ENCODE results near the gene SCNN1G. TPM values are rescaled to one million over a fixed set of nuclear protein-coding genes. Genes with fewer than 3 reads are reported as not detected.
"Not testable (repeated sequence)": the region's sequence is repeated elsewhere in the genome, so short reads cannot be mapped to it uniquely, and the experiment has no call there.

SCNN1G gene
- total RNA-seq, 4 donors from 2014 or later = 5.8 to 39.3 (median 15.2) TPM

GRCh38 chr16:23140107-23140506, 42.4 kb upstream of the SCNN1G start:
- intact Hi-C loops (cut with DNase I; ENCODE audit: low total_unique reads) = no loop called here
- no peak for TF ChIP-seq CTCF (IDR thresholded peaks at IDR 0.05)
- TF ChIP-seq POLR2A (IDR thresholded peaks at IDR 0.05) = no peak
- 65 to 70% methylated on average over 2 of the region's 2 CpGs for whole genome bisulfite sequencing, 2 donors
- H3K4me3 ChIP-seq (ENCODE audit: low read depth, poor library complexity, severe bottlenecking) = no peak overlapping the region
- DNase-seq (ENCODE audit: low spot score in 2 of 2) = no peak

GRCh38 chr16:23141033-23141432, 41.5 kb upstream of the SCNN1G start:
- no peak for DNase-seq (ENCODE audit: low spot score in 2 of 2)
- 59 to 65% methylated on average over 3 of the region's 3 CpGs for WGBS, 2 donors
- intact Hi-C loops (cut with DNase I; ENCODE audit: low total_unique reads) = no loop called here
- H3K4me3 ChIP-seq (ENCODE audit: low read depth, poor library complexity, severe bottlenecking) = no peak overlapping the region
- TF ChIP-seq CTCF (IDR thresholded peaks at IDR 0.05) = no peak
- TF ChIP-seq POLR2A (IDR thresholded peaks at IDR 0.05) = no peak

- no peak overlapping the region for H3K4me3 ChIP-seq (ENCODE audit: low read depth, poor library complexity, severe bottlenecking)
- intact Hi-C loops (cut with DNase I; ENCODE audit: low total_unique reads) = no loop called here
- WGBS, 2 donors = 62 to 73% methylated on average over 6 of the region's 6 CpGs
- no peak for DNase-seq (ENCODE audit: low spot score in 2 of 2)
- TF ChIP-seq POLR2A (IDR thresholded peaks at IDR 0.05) (no peak), CTCF (IDR thresholded peaks at IDR 0.05) (no peak)
Observed at GRCh38 chr16:23141500-23141899, 41.0 kb upstream of the SCNN1G start.

- peak in 1 of 2 donors; percentile 53 for DNase-seq (ENCODE audit: low spot score in 2 of 2)
- WGBS, 2 donors = 44 to 53% methylated on average over 7 of the region's 7 CpGs
- intact Hi-C loops (cut with DNase I; ENCODE audit: low total_unique reads) = no loop called here
- TF ChIP-seq POLR2A (IDR thresholded peaks at IDR 0.05) (no peak), CTCF (IDR thresholded peaks at IDR 0.05) (no peak)
- H3K4me3 ChIP-seq (ENCODE audit: low read depth, poor library complexity, severe bottlenecking) = no peak overlapping the region
Observed at GRCh38 chr16:23141959-23142740, 40.4 kb upstream of the SCNN1G start.

- WGBS, 2 donors = 80 to 82% methylated on average over 3 of the region's 3 CpGs
- H3K4me3 ChIP-seq (ENCODE audit: low read depth, poor library complexity, severe bottlenecking) = no peak overlapping the region
- DNase-seq (ENCODE audit: low spot score in 2 of 2) = no peak
- TF ChIP-seq POLR2A (IDR thresholded peaks at IDR 0.05) (no peak), CTCF (IDR thresholded peaks at IDR 0.05) (no peak)
- intact Hi-C loops (cut with DNase I; ENCODE audit: low total_unique reads) = no loop called here
Observed at GRCh38 chr16:23143391-23143790, 39.2 kb upstream of the SCNN1G start.

- H3K4me3 ChIP-seq (ENCODE audit: low read depth, poor library complexity, severe bottlenecking); DNase-seq (ENCODE audit: low spot score in 2 of 2); intact Hi-C loops (cut with DNase I; ENCODE audit: low total_unique reads): not testable (repeated sequence)
- WGBS, 2 donors = 90 to 91% methylated on average over 9 of the region's 9 CpGs
Observed at GRCh38 chr16:23144393-23144792, 38.2 kb upstream of the SCNN1G start.

All from lower leg skin (tissue), 4 donors.